IPS-NIHi7 (cell line): ENCODE data around the gene GJB3.
"Not testable (repeated sequence)": the region's sequence is repeated elsewhere in the genome, so short reads cannot be mapped to it uniquely, and the experiment has no call there.

Experiments used
- DNase-seq: peaks from one replicate; pipeline ENCODE4 v3.0.0; 2012; ENCODE audit warnings: mixed read lengths; ENCODE audit errors: extremely low spot score

GJB3 gene

DNA sequence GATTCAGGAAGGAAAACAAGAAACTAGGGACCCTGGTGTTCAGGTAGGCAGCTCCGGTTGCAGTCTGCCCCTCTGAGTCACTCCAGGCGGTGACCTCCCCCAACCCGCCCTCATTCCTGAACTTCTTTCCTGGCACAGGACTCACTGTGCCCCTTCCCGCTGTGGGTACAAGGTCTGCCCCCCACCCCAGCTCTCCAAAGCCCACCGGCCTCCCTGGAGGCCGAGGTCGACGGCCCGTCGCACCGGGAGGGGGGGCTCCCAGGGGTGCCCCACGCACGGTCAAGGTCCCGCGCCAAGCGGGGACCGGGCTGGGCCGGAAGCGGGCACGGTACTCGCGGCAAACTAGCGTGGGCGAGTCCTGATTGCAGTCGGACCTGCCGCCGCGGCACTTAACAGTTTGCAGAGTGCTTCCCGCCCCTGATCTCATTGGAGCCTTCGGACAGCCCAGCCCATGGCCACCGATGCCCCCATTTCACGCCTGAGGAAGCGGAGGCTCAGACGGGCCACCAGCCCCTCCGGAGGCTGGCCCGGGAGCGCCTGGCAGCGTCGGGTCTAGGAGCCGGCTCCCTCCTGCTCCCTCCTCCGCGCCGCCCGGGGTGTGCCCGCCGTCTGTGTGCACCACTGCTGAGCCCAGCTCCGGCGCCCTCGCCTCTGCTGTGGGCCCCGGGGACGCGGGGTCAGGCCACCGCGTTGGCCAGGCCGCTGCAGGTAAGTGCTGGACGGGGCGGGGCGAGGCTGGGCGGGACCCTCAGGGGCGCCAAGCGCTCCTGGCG is at the start of gene GJB3:
GJB3 (plus strand) TSS at position 144 of the 773 bp plus-strand sequence. CDS start 3,549 bp downstream, outside the sequence.
- DNase-seq, result peak; percentile 70

DNA sequence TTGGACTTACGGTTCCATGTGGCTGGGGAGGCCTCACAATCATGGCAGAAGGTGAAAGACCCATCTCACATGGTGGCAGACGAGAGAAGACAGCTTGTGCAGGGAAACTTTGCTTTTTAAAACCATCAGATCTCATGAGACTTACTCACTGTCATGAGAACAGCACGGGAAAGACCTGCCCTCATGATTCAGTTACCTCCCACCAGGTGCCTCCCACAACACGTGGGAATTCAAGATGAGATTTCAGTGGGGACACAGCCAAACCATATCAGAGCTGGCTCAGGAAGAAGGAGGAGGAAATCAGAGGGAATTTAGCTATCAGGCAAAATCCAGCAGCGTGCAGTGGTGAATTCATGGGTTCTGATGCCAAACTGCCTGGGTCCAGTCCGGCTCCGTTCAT is 48.2 kb upstream of the GJB3 start:
- DNase-seq, result not testable (repeated sequence)

DNA sequence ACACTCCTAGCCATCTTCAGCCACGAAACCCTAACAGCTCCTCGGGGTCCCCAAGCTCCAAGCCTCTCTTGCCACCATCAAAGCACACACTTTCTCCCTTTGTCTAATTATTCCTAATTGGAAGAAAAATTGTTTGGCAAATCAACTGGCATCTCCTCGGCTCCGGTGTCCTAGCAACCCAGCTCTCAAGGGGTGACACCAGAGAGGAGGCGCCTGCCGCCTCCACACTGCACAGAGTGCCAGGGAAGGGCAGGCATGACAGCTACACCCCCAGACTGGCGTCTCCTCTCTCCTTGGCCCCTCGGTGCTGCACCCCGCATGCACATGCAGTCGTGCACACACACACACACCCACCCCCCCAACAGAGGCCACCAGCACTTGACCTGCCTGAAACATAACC is 44.3 kb upstream of the GJB3 start:
- DNase-seq, result no peak

DNA sequence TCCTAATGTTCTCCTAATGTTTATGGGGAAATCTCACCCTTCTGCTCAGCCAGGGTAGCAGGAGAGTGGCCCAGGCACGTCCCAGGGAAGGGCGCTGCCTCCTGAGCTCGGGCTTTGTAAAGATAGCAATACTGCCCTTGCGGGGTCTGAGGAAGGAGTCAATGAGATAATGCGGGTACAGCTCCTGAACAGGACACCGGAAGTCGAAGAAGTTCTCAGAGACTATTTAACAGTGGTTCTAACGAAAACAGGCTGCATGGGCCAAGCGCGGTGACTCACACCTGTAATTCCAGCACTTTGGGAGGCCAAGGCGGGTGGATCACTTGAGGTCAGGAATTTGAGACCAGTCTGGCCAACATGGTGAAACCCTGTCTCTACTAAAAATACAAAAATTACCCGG is 43.8 kb upstream of the GJB3 start:
- DNase-seq, result not testable (repeated sequence)

DNA sequence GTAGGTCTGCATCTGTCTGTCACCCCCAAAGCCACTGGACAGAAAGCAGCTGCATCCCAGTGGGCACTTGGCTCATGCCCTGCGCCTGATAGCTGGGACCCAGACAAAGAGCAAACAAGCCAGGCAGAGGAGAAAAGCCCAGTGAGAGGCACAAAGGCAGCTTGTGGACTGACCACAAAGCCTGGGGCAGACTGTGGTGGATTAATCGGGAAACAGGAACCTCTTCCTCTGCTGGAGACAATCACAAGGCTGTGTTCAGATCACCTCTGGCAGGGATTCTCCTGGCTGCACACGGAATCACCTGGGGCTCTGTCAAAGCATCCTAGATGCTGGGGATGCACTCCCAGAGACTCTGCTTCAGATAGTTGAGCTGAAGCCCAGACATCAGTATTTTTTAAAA is 41.4 kb upstream of the GJB3 start:
- no peak for DNase-seq

DNA sequence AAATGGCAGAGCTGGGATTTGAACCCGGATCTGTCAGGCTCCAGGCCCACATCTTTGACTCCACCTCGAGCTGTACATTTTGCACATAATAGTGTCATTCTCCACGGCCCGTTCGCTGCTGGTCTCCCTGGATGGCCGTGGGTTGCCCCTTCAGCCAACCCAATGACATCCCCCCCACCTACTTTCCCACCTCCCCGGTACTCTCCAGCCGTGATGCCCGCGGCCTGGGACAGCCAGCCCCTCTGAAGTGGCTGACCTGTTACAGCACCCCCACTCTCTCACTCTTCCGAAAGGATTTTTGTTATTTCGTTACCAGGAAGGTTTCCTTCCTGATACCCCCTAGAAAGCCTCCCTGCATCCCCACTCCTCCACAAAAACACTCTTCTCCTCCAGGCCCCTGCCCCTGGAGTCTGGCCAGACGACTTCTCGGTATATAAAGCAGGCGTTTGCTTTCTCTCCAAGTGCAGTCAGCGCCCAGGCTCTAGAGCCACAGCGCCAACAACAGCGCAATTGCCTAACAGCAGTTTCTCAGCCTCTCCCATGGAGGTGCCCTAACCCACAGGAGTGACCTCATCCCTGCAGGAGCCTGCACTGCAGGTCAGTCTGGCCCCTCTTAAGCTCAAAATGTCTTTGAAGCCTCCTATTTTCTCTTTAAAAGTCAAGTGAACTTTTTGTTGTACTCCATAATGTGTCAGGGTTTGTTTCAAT is 40.7 kb upstream of the GJB3 start:
- DNase-seq, result peak; percentile 76

DNA sequence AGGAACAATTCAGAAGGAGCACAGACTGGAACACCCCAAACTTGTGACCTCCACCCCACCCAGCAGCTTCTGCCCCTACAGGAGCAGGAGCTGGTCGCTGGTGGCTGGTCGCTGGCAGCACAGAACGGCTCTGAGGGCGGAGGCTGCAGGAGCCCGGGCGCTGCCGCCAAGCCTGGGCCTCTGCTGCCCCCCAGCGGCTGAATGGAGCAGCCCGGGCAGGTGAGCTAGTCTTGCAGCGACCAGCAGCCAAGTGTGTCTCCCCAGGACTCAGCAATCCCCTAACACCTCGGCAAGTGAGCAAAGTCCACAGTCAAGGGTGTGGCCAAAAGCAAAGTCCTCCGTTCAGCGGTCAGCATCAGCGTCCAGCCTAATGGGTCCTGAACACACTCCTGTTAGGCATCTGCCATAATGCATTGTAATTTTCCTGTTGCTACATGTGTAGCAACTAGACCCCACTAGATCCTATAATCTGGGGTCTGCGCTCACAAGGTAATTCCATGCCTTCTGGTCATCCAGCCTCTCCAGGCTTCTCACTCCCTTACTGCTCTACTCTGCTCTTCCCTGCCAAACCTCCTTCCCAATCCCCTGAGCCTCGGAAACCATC is 38.2 kb upstream of the GJB3 start:
- peak; percentile 96 for DNase-seq

DNA sequence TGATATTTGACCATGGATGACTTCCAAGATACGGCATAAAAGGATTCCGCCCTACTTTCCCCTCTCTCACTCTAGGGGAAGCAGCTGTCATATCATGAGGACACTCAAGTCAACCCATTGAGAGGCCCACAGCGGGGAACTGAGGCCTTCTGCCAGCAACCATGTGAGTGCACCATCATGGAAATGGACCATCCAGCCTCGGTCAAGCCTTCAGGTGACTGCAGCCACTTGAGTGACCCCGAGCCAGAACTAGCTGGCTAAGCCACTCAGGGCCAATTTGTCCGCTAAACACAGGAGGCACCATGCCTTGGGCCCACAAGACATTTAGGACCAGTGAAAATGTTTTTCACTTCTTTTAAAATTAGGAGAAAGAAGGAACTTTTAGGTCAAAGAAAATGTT is 37.2 kb upstream of the GJB3 start:
- no peak for DNase-seq

DNA sequence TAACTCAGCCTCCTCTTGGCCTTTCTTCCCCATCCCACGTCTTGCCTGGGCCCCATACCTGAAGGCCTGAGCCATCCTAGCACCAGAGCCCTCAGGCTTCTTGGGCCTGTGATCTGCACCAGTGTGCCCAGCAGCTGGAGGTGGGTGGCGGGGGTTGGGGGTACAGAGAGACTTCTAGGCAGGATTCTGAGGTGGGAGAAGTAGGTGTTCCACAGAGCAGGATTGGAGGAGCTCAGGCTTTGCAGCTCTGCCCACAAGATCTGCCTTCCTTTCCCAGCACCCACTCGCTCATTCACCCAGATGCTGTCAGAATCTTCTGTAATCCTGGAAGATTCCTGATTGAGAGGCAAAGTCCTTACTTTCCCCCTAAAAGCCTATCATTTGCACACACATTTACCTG is 36.2 kb upstream of the GJB3 start:
- no peak for DNase-seq

DNA sequence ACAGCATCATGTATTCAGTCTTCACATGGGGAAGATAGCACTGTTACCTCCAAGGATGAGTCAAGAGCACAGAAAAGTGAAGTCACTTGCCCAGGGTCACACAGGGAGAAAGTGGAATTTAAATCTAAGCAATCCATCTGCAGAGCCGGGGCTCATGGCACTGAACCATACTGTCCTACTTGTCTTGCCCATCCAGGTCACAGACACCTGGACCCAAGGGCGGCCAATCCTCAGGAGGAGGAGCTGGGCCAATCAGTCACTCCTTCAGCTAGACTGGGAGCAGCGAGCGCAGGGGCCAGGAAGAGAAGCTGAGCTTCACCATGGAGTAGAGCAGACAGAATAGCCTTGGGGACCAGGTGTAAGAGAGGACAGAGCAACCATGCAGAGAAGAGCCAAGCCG is 35.3 kb upstream of the GJB3 start:
- DNase-seq, result no peak

DNA sequence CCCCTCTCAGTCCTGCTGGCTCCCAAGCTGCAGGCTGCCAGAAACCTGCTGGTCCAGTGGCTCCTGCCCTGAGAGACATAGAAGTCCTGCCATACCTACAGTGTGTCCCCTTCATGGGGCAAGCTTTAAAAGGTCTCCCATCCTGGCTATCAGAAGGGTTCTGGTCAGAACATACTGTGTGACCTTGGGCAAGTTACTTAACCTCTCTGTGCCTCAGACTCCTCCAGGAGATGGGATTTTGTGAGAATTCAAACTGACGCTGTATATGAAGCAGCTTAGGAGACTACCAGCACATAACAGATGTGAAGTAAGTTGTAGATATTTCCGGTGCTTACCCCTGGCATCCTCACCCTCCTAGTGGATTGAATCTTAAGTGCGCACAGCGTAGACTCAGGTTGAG is 34.9 kb upstream of the GJB3 start:
- no peak for DNase-seq

DNA sequence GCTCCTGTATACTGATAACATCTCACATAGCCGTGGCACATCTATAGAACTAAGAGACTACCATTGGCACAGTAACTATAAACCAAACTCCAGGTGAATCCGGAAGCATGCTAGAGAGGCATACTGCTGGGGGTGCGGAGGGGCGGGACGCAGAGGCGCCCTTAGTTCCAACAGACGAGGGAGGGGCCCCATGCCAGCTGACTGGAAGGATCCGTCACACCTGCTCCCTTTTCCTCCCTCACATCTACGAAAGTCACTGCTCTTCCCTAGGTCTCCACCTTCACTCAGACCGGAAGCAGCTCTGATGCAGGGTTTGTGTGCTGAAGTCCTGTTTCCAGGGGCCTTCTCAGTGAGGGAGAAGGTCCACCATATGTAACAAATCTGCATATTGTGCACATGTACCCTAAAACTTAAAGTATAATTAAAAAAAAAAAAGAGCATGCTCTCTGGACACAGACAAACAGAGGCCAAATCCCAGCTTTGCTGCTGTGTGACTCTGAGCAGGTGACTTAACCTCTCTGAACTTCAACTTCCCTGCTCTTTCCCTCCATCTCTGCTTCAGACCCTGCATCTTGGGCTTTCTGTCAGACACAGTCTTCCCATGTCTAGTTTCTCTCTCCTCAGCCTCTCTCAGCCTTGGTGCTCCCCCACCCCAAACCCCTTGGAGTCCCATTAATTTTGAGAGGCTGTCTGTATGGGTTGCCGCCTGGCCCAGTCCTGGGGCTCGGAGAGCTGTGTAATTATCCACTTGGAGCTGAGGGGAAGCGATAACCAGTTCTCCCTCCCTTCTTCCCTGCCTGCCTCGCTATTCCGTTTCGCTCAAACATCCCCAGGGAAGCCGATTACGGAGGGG is 34.0 kb upstream of the GJB3 start:
- no peak for DNase-seq

DNA sequence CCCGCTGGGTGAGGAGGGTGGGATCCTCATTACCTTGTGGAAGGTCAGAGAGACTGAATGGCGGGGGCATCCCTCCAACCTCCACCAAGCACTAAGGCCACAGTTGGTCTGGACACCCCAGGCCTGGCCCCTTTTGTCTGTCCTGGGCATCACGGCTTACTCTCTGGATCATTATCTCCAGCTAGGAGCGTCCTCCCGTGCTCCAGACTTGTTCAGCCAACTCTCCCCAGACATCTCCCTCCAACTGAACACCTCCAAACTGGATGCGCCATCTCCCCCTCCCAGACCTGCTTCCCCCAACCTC is 33.4 kb upstream of the GJB3 start:
- no peak for DNase-seq

DNA sequence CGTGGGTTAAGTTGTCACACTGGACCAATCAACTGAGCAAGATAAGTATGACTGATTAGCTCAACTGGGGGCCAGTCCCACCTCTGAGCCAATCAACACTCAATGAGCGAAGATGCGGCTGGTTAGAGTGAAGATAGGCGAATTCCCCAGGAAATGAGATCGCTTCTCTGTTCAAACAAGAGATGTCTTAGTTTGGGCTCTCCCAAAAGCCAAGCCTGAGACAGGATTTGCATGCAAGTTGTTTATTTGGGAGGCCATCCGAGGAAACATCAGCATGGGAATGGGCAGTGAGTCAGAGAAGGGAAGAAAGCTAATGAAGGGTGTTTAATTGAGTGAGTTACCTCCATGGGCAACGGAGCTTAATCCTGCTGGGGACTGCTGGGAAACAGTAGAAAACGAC is 31.0 kb upstream of the GJB3 start:
- DNase-seq, result peak; percentile 64

DNA sequence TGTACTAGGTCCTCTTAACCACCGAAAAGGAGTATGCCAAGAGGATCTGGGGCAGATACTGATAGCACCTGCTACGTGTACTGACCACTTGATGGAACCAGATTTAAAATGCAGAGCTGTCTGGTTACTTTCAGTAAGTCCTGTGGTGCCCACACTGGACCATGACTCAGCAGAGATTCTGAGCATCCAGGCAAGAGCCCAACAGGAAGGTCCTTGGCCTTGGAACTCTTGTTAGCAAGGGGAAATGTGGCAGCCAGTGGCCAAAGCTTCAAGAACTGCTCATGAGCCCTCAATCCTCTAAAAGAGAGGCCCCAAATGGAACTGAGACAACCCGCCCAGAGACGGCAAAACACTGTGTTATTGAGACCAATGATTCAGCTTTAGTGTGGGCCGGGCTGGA is 30.4 kb upstream of the GJB3 start:
- DNase-seq, result no peak

DNA sequence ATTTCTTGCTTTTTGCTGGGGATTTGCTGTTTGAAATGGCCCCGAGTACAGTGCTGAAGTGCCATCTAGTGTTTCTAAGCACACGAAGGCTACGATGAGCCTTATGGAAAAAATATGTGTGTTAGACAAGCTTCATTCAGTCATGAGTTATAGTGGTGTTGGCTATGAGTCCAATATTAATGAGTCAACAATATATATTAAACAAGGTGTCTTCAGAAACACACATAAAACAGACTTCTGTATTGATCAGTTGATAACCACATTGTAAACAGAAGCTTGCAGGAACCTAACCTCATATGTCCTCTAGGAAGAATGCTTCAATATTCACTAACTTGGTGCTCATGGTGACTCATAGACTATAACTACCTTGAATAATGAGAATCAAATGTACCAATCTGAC is 27.9 kb upstream of the GJB3 start:
- DNase-seq, result no peak

DNA sequence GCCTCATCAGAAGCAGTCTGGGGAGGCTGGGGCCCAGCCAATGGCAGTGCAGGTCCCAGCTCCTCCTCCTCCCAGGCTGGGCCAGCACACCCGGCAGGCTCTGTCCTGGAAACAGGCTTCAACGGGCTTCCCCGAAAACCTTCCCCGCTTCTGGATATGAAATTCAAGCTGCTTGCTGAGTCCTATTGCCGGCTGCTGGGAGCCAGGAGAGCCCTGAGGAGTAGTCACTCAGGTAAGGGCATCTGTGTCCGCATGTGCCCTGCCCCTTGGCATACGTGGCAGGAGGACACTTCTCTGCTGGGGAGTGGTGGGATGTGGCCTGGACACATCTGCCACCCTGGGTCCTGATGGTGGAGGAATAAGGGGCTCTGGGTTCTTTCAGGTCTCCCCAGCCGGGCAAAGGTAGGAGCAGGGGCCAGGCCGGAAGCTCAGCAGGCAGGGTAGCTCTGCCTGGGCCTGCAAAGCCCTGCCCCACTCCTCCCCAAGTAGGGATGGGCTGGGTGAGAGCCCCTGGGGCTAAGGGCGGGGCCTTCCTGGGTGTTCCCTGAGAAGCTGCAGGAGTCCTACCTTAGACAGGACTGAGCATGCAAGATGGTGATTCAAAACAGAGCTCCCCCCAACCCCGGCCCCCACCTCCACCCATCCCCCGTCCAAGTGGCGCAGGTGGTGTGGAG is 25.9 kb upstream of the GJB3 start, which contains the start of gene GJB5:
GJB5 (plus strand) TSS at position 84 of the 674 bp plus-strand sequence. CDS start 2,284 bp downstream, outside the sequence.
- peak; percentile 35 for DNase-seq

DNA sequence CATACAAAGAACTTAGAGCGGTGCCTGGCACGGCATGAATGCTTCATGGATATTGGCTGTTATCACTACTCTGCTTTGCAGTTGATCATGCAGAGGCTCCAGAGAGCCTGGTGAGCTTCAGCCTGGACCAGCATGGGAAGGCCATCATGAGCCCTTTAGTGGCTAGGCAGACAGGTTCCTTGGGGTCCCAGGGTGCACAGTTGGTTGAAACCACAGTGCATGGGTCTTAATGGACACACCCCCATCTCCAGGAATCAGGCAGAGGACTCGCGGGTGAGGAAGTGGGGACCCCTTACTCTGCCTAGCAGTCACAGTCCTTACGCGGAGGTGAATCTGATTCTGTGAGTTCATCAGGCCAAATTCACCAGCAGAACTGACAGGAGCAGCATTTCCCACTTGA is 25.1 kb upstream of the GJB3 start:
- no peak for DNase-seq

DNA sequence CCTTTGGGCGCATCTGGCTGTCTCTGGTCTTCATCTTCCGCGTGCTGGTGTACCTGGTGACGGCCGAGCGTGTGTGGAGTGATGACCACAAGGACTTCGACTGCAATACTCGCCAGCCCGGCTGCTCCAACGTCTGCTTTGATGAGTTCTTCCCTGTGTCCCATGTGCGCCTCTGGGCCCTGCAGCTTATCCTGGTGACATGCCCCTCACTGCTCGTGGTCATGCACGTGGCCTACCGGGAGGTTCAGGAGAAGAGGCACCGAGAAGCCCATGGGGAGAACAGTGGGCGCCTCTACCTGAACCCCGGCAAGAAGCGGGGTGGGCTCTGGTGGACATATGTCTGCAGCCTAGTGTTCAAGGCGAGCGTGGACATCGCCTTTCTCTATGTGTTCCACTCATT is 23.6 kb upstream of the GJB3 start:
- DNase-seq, result no peak

DNA sequence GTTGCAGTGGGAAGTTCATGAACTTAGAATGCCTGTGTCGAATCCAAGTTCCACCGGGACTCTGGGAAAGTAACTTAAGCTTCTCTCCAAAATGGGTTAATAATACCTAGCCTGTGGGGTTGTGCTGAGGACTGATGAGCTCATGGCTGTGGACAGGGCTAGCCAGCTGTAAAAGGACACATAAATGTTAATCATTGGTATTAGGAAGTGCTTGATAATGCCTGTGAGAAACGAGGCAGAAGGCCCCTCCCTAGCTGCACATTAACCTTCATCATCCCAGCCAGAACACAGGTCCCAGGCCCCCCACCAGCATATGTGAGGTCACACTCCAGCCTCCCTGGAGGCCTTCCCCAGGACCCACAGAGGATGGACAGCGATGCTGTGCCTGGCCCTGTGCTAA is 22.3 kb upstream of the GJB3 start:
- DNase-seq, result no peak

DNA sequence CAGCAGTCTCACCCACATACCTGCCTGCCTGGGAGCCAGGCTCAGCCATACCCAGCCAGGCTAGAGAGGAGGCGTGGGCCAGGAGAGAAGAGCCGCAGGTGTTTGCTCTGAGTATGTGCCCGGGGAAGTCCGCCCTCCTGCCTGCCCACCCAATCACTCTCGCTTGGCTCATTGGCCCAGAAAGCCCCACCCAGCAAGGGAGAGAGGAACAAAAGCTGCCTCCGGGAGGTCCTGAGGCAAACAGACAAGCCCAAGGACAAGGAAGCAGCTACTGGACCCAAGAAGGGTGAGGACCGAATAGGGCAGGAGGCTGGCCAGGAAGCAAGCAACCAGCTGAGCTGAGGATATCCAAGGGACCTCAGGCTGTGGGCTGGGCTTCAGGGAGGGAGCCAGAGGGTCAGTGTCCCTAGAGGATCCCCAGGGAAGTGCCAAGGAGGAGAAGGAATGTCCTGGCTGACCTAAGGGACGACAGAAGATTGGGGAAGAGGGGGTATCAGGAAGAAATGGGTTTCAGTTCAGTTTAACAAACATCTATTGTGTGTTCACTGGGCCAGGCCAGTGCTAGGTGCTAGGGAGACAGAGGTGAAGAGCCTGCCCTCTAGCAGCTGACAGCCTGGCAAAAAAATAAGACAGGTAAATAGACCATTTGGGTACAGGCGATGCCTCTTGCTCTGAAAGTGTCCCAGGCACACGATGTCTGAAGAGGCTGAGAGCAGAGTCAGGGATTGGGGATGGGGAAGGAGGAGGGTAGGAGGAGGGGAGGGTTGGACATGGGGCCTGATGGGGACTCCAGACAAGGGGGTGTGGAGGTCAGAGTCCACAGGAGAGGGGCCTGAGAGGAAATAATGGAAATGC is 21.3 kb upstream of the GJB3 start, which contains the start of gene GJB4:
GJB4 (plus strand) TSS at position 238 of the 855 bp plus-strand sequence. CDS start 1,515 bp downstream, outside the sequence.
- peak; percentile 68 for DNase-seq
